Stimulated activated CD8-positive, alpha-beta memory T cell treated with anti-CD3 and anti-CD28 coated beads, Interleukin-15, amount 100 ng/mL, for 1 hour (primary cell): Measurements from ENCODE around the gene CD34.

Source experiments
- DNase-seq: peaks from one replicate; pipeline ENCODE4 v3.0.0-alpha.2; 2020; ENCODE audit warnings: low read depth

CD34 gene

DNA sequence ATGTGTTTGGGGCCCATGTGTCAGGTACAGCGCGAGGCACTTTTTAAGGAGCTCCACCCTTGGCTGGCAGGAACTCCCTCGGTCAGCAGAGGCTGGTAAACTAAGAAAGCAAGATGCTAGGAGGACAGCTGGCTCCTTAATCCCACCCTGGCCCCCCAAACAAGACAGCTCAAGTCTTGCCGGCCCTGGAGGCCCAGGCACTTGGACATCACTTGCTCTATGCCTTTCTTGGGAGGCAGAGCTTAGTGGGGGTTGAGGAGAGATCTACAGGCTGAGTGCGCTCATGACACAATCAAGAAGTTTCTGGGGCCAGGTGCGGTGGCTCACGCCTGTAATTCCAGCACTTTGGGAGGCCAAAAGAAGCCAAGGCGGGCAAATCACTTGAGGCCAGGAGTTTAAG is 78.1 kb downstream of the CD34 start:
- DNase-seq: no peak

DNA sequence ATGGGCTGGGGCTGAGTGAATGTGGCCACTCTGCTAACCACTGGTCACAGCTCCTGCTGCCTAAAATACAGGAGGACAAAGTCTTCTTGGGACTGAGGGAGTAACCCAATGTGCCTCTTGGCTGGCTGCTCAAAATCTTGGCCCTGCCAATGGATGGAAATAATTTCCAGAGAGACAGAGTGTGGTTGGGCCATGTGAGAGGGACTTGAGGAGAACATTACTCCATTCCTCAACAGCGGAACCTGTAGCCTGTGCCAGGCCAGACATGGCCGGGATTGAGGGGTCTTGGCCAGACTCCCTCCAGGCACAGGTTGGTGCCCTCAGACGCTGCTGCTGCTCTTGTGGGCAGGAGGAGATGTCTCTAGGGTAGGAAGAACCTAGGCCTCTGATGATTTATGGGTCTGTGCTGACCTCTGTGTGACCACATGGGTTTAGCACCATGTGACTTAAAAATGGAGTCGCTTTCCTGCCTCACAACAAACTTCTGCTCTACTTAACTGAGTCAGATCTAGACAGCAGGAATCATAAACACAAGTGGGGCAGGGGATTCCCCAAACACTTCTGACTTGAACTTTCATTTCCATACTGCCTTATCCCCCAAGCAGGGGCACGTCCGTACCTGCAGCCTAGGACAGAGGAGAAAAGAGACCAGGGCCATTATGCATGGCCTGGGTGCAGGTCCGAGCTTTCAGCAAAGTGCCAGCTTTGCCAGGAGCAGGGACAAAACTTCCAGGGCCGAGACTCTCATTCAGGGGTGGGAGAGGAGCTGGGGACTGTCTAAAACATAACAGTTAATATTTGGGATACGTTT is 79.2 kb downstream of the CD34 start:
- no peak for DNase-seq
